NCI-H526 treated with DMSO at 0.1 percent for 48 hours (cell line): ENCODE measurements around the gene KIAA1549.
"Not testable (repeated sequence)": the region's sequence is repeated elsewhere in the genome, so short reads cannot be mapped to it uniquely, and the experiment has no call there.

ENCODE experiments used
- DNase-seq: peaks from one replicate; lab custom pipeline; 2025; lab: John Stamatoyannopoulos, UW

Gene KIAA1549

GRCh38 chr7:138811327-138811726 lies 169.9 kb downstream of the KIAA1549 start:
- not testable (repeated sequence) for DNase-seq

DNA sequence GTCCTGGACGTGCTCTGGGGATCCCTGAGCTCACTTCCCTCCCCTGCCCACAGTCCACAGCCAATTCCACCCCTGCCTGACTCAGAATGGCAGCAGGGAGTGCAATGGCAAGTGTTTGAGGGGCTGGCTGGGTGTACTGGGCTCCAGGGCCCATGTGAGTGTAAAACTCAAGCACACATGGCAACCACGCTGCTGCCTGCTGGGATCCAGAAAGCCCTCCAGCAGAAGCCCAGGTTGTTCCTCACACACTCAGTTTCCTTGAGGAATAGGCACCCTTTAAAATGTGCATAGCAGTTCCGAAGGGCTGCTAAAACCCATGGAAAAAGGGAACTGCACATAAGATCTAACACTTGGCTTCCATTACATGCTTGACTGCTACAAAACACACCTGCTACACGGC lies 171.8 kb downstream of the KIAA1549 start:
- no peak for DNase-seq

GRCh38 chr7:138804618-138805017 lies 176.6 kb downstream of the KIAA1549 start:
- DNase-seq, result no peak

- DNase-seq, result no peak
These were observed 178.5 kb downstream of the KIAA1549 start for GRCh38 chr7:138802706-138803105.

DNA sequence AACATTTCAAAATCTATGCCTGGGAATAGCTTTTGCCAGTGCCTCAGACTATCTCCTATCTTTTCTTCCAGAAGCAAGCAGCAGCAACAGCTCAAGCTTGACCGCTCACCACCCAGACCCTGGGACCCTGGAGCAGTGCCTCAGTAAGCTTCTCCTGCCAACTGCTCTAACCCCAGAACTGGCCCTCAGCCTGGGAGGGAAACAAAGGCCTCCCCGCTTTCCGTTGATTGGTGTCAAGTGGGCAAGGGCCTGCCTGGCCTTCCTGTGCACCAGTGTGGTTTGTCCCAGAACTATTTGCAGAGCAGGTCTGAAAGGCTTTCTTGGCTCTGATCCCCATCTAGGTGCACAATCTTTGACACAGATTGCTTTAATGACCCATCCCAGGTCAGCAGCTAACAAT lies 179.9 kb downstream of the KIAA1549 start:
- DNase-seq, result no peak

DNA sequence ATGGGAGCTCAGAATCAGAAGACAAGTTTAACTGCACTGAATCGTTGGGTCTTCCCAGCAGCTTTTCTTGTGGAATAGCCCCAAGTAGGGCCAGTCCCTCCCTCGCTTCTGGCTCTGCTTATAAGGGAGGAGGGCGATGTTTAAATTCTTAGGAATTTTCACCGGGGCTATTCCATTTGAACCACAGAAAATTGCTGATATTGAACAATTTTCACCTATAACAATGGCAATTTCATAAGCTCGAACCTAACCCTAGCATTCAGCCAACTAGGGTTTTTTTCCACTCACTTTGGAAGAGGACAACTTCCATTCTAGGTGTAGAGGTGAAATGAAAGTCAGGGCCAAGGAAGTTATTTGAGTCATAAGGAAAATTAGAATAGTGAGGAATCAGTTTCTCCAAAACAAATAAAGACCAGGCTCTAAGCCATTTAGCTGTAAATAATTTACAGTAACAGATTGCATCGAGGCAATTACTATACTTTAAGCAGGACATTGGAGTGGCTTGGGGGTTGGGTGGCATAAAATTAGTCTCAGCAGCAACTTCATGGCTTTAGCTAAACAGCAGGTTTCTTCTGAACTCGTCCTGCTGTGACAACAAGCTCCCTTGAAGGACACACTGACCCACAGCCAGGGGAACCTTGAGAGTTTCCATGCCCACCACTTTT lies 181.7 kb downstream of the KIAA1549 start:
- no peak for DNase-seq

DNA sequence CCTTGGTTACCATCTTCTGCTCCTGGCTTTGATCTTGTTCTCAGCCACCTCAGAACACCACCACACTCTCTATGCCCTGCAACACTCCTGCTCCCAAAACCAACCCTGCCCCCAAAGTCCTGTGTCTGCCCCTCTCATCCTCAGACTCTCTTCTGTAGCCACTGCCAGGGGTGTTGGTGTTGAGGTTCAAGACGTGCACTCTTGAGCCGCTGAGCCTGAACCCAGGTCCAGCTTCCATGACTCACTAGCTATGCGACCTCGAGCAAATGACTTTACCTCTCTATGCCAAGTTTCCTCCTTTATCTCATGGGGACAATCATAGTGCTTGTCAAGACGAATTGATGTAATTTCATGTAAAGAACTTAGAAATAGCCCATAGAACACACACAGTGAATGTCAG lies 182.4 kb downstream of the KIAA1549 start:
- DNase-seq, result no peak

DNA sequence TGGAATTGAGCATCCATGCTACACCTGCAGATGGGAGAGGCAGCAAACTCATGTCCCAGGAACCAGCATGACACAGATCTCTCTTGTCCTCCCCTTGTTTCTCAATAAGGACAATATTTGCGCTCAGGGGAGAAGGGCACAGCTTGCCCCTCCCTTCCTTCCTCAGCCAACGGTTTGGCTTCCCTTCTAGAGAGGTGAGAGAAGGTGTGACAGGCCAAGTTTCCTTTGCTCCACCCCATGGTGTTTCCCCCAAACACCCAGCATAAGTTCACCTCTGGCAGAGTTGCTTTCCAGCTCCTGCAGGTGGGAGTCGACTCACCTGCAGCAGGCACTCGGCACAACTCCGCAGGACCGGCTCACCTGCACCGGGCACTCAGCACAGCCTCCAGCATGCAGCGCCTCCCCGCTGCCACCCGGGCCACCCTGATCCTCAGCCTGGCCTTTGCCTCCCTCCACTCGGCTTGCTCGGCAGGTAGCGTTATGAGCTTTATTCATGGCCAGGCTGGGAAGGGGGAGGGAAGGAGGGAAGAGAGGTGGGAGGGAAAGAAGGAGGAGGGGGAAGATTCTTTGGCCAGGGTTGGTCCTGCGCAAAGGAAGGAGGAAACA lies 183.4 kb downstream of the KIAA1549 start, which contains the start of the genes ATP6V0A4 and TMEM213:
Gene ATP6V0A4, minus strand, starts transcription at position 482 of the 606 bp plus-strand sequence. CDS start 26,949 bp downstream, outside the sequence.
Gene TMEM213, plus strand, starts transcription at position 280 of the 606 bp plus-strand sequence. Its CDS starts 111 bp downstream, at position 391.
- no peak for DNase-seq

GRCh38 chr7:138797046-138797445 lies 184.1 kb downstream of the KIAA1549 start:
- not testable (repeated sequence) for DNase-seq

GRCh38 chr7:138796038-138796615 lies 185.1 kb downstream of the KIAA1549 start:
- DNase-seq, result no peak

GRCh38 chr7:138785587-138786437 lies 195.4 kb downstream of the KIAA1549 start:
- no peak for DNase-seq

GRCh38 chr7:138784692-138785091 lies 196.5 kb downstream of the KIAA1549 start:
- DNase-seq, result no peak
